Measurements from ENCODE around the gene SGCD. TPM values are rescaled to one million over a fixed set of nuclear protein-coding genes. Genes with fewer than 3 reads are reported as not detected.

The SGCD gene
- total and polyA plus RNA-seq, 2 of the 4 experiments (the other 2 are of a cell fraction) = 5.8 to 10.6 TPM

GRCh38 chr5:156624686-156625085, 297.7 kb downstream of the SGCD start:
- ChIA-PET POLR2A (ENCODE audit: unreplicated experiment) (no interaction called here), CTCF (interaction anchor here (1.2 kb wide), 1 partner anchor 13 kb away, joined by 3 read pairs; no protein-coding TSS in a partner anchor)
- TF ChIP-seq MXI1 (IDR thresholded peaks at IDR 0.05; ENCODE audit: borderline replicate concordance, low read depth, low read length) (no peak), RAD21 (IDR thresholded peaks at IDR 0.05; ENCODE audit: low read length) (no peak)
- no peaks in the 10 kb centered on the region for H3K27me3 ChIP-seq (ENCODE audit: control insufficient read depth, insufficient read depth, low read length)
- H4K8ac ChIP-seq (ENCODE audit: low read depth in 2 of 2, low read length in 2 of 2) = no peak overlapping the region
- no peaks in the 10 kb centered on the region; the same call in 1 of the 2 replicates for H3K36me3 ChIP-seq (ENCODE audit: control insufficient read depth, insufficient read depth, low read length)
- H3K79me1 ChIP-seq (ENCODE audit: low read depth in 1 of 2, low read length in 2 of 2) = no peaks in the 10 kb centered on the region
- no peak overlapping the region for H2AK9ac ChIP-seq (replicated peaks; ENCODE audit: low read depth, low read length, poor library complexity)
- H3K14ac ChIP-seq (replicated peaks; ENCODE audit: low read depth, low read length) = no peak overlapping the region
- H3K9ac ChIP-seq (ENCODE audit: low read depth, low read length) = no peak overlapping the region
- intact Hi-C loops (cut with micrococcal nuclease) = no loop called here
- no peaks in the 10 kb centered on the region for H3K9me1 ChIP-seq (ENCODE audit: insufficient read depth, low read length)
- no peak overlapping the region for H3K56ac ChIP-seq (ENCODE audit: extremely low read depth, insufficient read depth, low read length)
- no peak overlapping the region for H2BK20ac ChIP-seq (ENCODE audit: low read depth, low read length)
- no peak overlapping the region for H4K91ac ChIP-seq (ENCODE audit: insufficient read depth, low read depth, low read length)
- no TSS peak for BruUV-seq (replicated peaks)
- H3K27ac ChIP-seq (ENCODE audit: insufficient read depth, low read length) = no peak overlapping the region
- H2AK5ac ChIP-seq (ENCODE audit: low read depth, low read length) = no peak overlapping the region
- H3K4me3 ChIP-seq (ENCODE audit: insufficient read depth, low read depth, low read length) = no peak overlapping the region
- no peaks in the 10 kb centered on the region for H4K20me1 ChIP-seq (ENCODE audit: insufficient read depth, low read length)
- H3K4me2 ChIP-seq (ENCODE audit: low read depth, low read length) = no peak overlapping the region
- in situ Hi-C loops (cut with MboI; ENCODE audit: low sequenced_read_pairs) = no loop called here
- no peak overlapping the region for H3K4ac ChIP-seq (ENCODE audit: low read depth, low read length)
- no CpG with 5 or more reads among the region's 4 CpGs for WGBS, 2 experiments (ENCODE audit: extremely low coverage in 2 of 2, insufficient read length in 1 of 2)
- H3K23ac ChIP-seq (ENCODE audit: low read depth, low read length) = no peak overlapping the region
- no peaks in the 10 kb centered on the region for H3K4me1 ChIP-seq (ENCODE audit: control insufficient read depth, insufficient read depth, low read length)
- DNase-seq (no peak), ATAC-seq (ENCODE audit: low read depth) (no peak)
- H2BK120ac ChIP-seq (ENCODE audit: low read depth, low read length) = no peak overlapping the region
- H3K9me3 ChIP-seq (ENCODE audit: control insufficient read depth, insufficient read depth, low read length) = no peaks in the 10 kb centered on the region
- dilution Hi-C loops (cut with HindIII; ENCODE audit: low sequenced_read_pairs, unreplicated experiment) = no loop called here
- H3K18ac ChIP-seq (ENCODE audit: low read depth, low read length) = no peak overlapping the region
- no peak overlapping the region for H4K5ac ChIP-seq (ENCODE audit: low read depth, low read length)
- no peak overlapping the region for H2AFZ ChIP-seq (replicated peaks; ENCODE audit: low read length, poor library complexity)
- H2BK5ac ChIP-seq (ENCODE audit: low read depth, low read length, poor library complexity, severe bottlenecking) = no peak overlapping the region
- no peak overlapping the region for H2BK15ac ChIP-seq (ENCODE audit: low read depth, low read length)

Measured in IMR-90 (cell line).